Measurements from ENCODE around the gene ITPRIPL2. TPM values are rescaled to one million over a fixed set of nuclear protein-coding genes. Genes with fewer than 3 reads are reported as not detected.
A peak's percentile ranks its signal among the peaks of the same experiment; 100 is the strongest.

Gene ITPRIPL2
- total RNA-seq, 2 experiments from 2014 or later: 7.1 to 16.7 TPM

- H3K36me3 Mint-ChIP-seq: peaks cover 1% of the 10 kb centered on the region
- ATAC-seq (no peak), DNase-seq (no peak)
- peaks cover 2% of the 10 kb centered on the region for H3K4me1 Mint-ChIP-seq
- H3K4me3 Mint-ChIP-seq: no peak overlapping the region
- CTCF ChIA-PET: interaction anchor here (0.9 to 1.7 kb wide), 2 partner anchors 16 to 273 kb away, joined by 4 to 6 read pairs; no protein-coding TSS in a partner anchor
- peaks cover 6% of the 10 kb centered on the region for H3K9me3 Mint-ChIP-seq (ENCODE audit: low read depth)
- no peak overlapping the region for H3K27ac Mint-ChIP-seq
- peaks cover 22% of the 10 kb centered on the region for H3K27me3 Mint-ChIP-seq
These were observed 11.4 kb upstream of the ITPRIPL2 start for GRCh38 chr16:19102187-19102872.

GRCh38 chr16:19104607-19105006 lies 9.2 kb upstream of the ITPRIPL2 start:
- Mint-ChIP-seq H3K9me3 (ENCODE audit: low read depth) (no peaks in the 10 kb centered on the region), H3K36me3 (no peaks in the 10 kb centered on the region), H3K4me3 (no peak overlapping the region), H3K4me1 (peaks cover 5% of the 10 kb centered on the region), H3K27ac (no peak overlapping the region), H3K27me3 (peaks cover 22% of the 10 kb centered on the region)
- DNase-seq: no peak
- CTCF ChIA-PET: interaction anchor here (0.7 kb wide), 1 partner anchor 9 kb away, joined by 3 read pairs; no protein-coding TSS in a partner anchor
- no peak for ATAC-seq

GRCh38 chr16:19105131-19105530 lies 8.6 kb upstream of the ITPRIPL2 start:
- H3K27ac Mint-ChIP-seq: no peak overlapping the region
- no peak for ATAC-seq
- H3K4me3 Mint-ChIP-seq: no peak overlapping the region
- CTCF ChIA-PET: interaction anchor here (0.7 kb wide), 1 partner anchor 10 kb away, joined by 3 read pairs; no protein-coding TSS in a partner anchor
- peaks cover 20% of the 10 kb centered on the region for H3K27me3 Mint-ChIP-seq
- peaks cover 5% of the 10 kb centered on the region for H3K4me1 Mint-ChIP-seq
- H3K36me3 Mint-ChIP-seq: no peaks in the 10 kb centered on the region
- H3K9me3 Mint-ChIP-seq (ENCODE audit: low read depth): no peaks in the 10 kb centered on the region
- DNase-seq: no peak

GRCh38 chr16:19105891-19106624 lies 7.7 kb upstream of the ITPRIPL2 start:
- ATAC-seq: no peak
- Mint-ChIP-seq H3K4me3 (no peak overlapping the region), H3K27ac (no peak overlapping the region), H3K36me3 (no peaks in the 10 kb centered on the region), H3K4me1 (peaks cover 5% of the 10 kb centered on the region), H3K27me3 (peaks cover 14% of the 10 kb centered on the region), H3K9me3 (ENCODE audit: low read depth) (no peaks in the 10 kb centered on the region)
- CTCF ChIA-PET: no interaction called here
- DNase-seq: no peak

GRCh38 chr16:19106625-19107020 lies 7.1 kb upstream of the ITPRIPL2 start:
- no peaks in the 10 kb centered on the region for H3K36me3 Mint-ChIP-seq
- peaks cover 12% of the 10 kb centered on the region for H3K27me3 Mint-ChIP-seq
- H3K4me3 Mint-ChIP-seq: no peak overlapping the region
- H3K4me1 Mint-ChIP-seq: peaks cover 5% of the 10 kb centered on the region
- H3K9me3 Mint-ChIP-seq (ENCODE audit: low read depth): no peaks in the 10 kb centered on the region
- no peak overlapping the region for H3K27ac Mint-ChIP-seq
- CTCF ChIA-PET: no interaction called here
- ATAC-seq: no peak
- no peak for DNase-seq

- CTCF ChIA-PET: no interaction called here
- Mint-ChIP-seq H3K27ac (no peak overlapping the region), H3K4me3 (no peak overlapping the region), H3K4me1 (peaks cover 10% of the 10 kb centered on the region), H3K9me3 (ENCODE audit: low read depth) (no peaks in the 10 kb centered on the region), H3K36me3 (no peaks in the 10 kb centered on the region), H3K27me3 (peaks cover 22% of the 10 kb centered on the region)
- ATAC-seq (no peak), DNase-seq (no peak)
These were observed 5.1 kb upstream of the ITPRIPL2 start for GRCh38 chr16:19108409-19109287.

GRCh38 chr16:19109288-19109664 lies 4.5 kb upstream of the ITPRIPL2 start:
- no peak overlapping the region for H3K4me3 Mint-ChIP-seq
- H3K36me3 Mint-ChIP-seq: no peaks in the 10 kb centered on the region
- no peak for ATAC-seq
- H3K4me1 Mint-ChIP-seq: peaks cover 10% of the 10 kb centered on the region
- CTCF ChIA-PET: no interaction called here
- H3K27me3 Mint-ChIP-seq: peaks cover 22% of the 10 kb centered on the region
- no peak for DNase-seq
- H3K9me3 Mint-ChIP-seq (ENCODE audit: low read depth): no peaks in the 10 kb centered on the region
- no peak overlapping the region for H3K27ac Mint-ChIP-seq

GRCh38 chr16:19110537-19111360 lies 3.0 kb upstream of the ITPRIPL2 start:
- no peaks in the 10 kb centered on the region for H3K36me3 Mint-ChIP-seq
- H3K27ac Mint-ChIP-seq: no peak overlapping the region
- H3K4me3 Mint-ChIP-seq: no peak overlapping the region
- peaks cover 19% of the 10 kb centered on the region for H3K27me3 Mint-ChIP-seq
- ATAC-seq (no peak), DNase-seq (no peak)
- H3K4me1 Mint-ChIP-seq: peaks cover 13% of the 10 kb centered on the region
- no peaks in the 10 kb centered on the region for H3K9me3 Mint-ChIP-seq (ENCODE audit: low read depth)
- CTCF ChIA-PET: interaction anchor here (0.7 kb wide), 1 partner anchor 706 kb away, joined by 4 read pairs; no protein-coding TSS in a partner anchor

- Mint-ChIP-seq H3K9me3 (ENCODE audit: low read depth) (no peaks in the 10 kb centered on the region), H3K4me1 (peaks cover 21% of the 10 kb centered on the region), H3K27ac (no peak overlapping the region), H3K36me3 (no peaks in the 10 kb centered on the region), H3K4me3 (no peak overlapping the region), H3K27me3 (peaks cover 20% of the 10 kb centered on the region)
- ATAC-seq (no peak), DNase-seq (no peak)
- CTCF ChIA-PET: interaction anchor here (0.8 to 1.0 kb wide), 2 partner anchors 17 to 26 kb away, joined by 3 read pairs; no protein-coding TSS in a partner anchor
These were observed 1.7 kb upstream of the ITPRIPL2 start for GRCh38 chr16:19112099-19112407.

- H3K9me3 Mint-ChIP-seq (ENCODE audit: low read depth): no peaks in the 10 kb centered on the region
- ATAC-seq (peak; percentile 31), DNase-seq (no peak)
- H3K4me3 Mint-ChIP-seq: peak overlapping the region; percentile 66
- H3K27ac Mint-ChIP-seq: peak overlapping the region; percentile 65
- no peaks in the 10 kb centered on the region for H3K36me3 Mint-ChIP-seq
- H3K4me1 Mint-ChIP-seq: peaks cover 35% of the 10 kb centered on the region
- H3K27me3 Mint-ChIP-seq: peaks cover 20% of the 10 kb centered on the region
- CTCF ChIA-PET: interaction anchor here (1.1 to 1.5 kb wide), 3 partner anchors 27 to 65 kb away, joined by 3 to 6 read pairs (median 4); no protein-coding TSS in a partner anchor
These were observed 789 bp downstream of the ITPRIPL2 start for GRCh38 chr16:19114359-19115147.

GRCh38 chr16:19115148-19116021 lies 1.6 kb downstream of the ITPRIPL2 start:
- peaks cover 20% of the 10 kb centered on the region for H3K27me3 Mint-ChIP-seq
- no peak for DNase-seq
- peaks cover 42% of the 10 kb centered on the region for H3K4me1 Mint-ChIP-seq
- peak overlapping the region; percentile 4 for H3K4me3 Mint-ChIP-seq
- H3K36me3 Mint-ChIP-seq: no peaks in the 10 kb centered on the region
- no peaks in the 10 kb centered on the region for H3K9me3 Mint-ChIP-seq (ENCODE audit: low read depth)
- CTCF ChIA-PET: interaction anchor here (1.4 to 1.5 kb wide), 2 partner anchors 28 to 29 kb away, joined by 4 to 6 read pairs; no protein-coding TSS in a partner anchor
- ATAC-seq: no peak
- no peak overlapping the region for H3K27ac Mint-ChIP-seq

Measured in activated CD8-positive, alpha-beta memory T cell treated with anti-CD3 and anti-CD28 coated beads, Interleukin-2, amount 10 ng/mL, durations not matched to agents 7 days and 5 days (primary cell).